OCI-LY1 (cell line): ENCODE data around the gene OCRL.

Source experiments
- H2AFZ ChIP-seq: fragments of 200-600 bp; sonication (generic), shearing (Covaris generic); 2 replicates; pipeline ENCODE4 v1.6.0; 2014; ENCODE audit warnings: antibody characterized with exemption, mild to moderate bottlenecking, low read length
- H3F3A ChIP-seq: fragments of 200-600 bp; sonication (generic), shearing (Covaris generic); 2 replicates; pipeline ENCODE4 v1.6.0; 2014; ENCODE audit warnings: mild to moderate bottlenecking, antibody characterized with exemption, low read length, moderate library complexity; ENCODE audit not compliant: insufficient read depth
- H3K27ac ChIP-seq: fragments of 200-600 bp; sonication (generic); 2 replicates; pipeline ENCODE4 v1.5.1; 2014; ENCODE audit warnings: low read length, mixed run types, mild to moderate bottlenecking, low read depth; ENCODE audit not compliant: poor library complexity, severe bottlenecking
- H3K27me3 ChIP-seq: fragments of 200-600 bp; sonication (generic); 2 replicates; pipeline ENCODE4 v1.6.0; 2014; ENCODE audit warnings: antibody characterized with exemption, mild to moderate bottlenecking, low read length, moderate library complexity; ENCODE audit not compliant: insufficient read depth
- H3K36me3 ChIP-seq: fragments of 200-600 bp; sonication (generic); 2 replicates; pipeline ENCODE4 v1.6.1; 2014; ENCODE audit warnings: mild to moderate bottlenecking, antibody characterized with exemption, low read length, moderate library complexity, mixed read lengths; ENCODE audit not compliant: insufficient read depth
- H3K4me1 ChIP-seq: fragments of 200-600 bp; sonication (generic); 2 replicates; pipeline ENCODE4 v1.5.1; 2014; ENCODE audit warnings: mild to moderate bottlenecking, low read length, moderate library complexity; ENCODE audit not compliant: insufficient read depth, severe bottlenecking
- H3K4me2 ChIP-seq: fragments of 200-600 bp; sonication (generic), shearing (Covaris generic); 2 replicates; pipeline ENCODE4 v1.6.1; 2014; ENCODE audit warnings: low read length
- H3K4me3 ChIP-seq: fragments of 200-600 bp; sonication (generic); 2 replicates; pipeline ENCODE4 v1.5.1; 2014; ENCODE audit warnings: low read length, low read depth, mild to moderate bottlenecking, mixed read lengths; ENCODE audit not compliant: poor library complexity, severe bottlenecking
- H3K79me2 ChIP-seq: fragments of 200-600 bp; shearing (Covaris generic); 2 replicates; pipeline ENCODE4 v1.6.1; 2016; ENCODE audit warnings: mixed run types, low read length, mixed read lengths; ENCODE audit not compliant: insufficient read depth
- H3K9ac ChIP-seq: fragments of 200-600 bp; sonication (generic), shearing (Covaris generic); 2 replicates; pipeline ENCODE4 v1.6.1; 2014; ENCODE audit warnings: mild to moderate bottlenecking, low read length, mixed read lengths
- H3K9me2 ChIP-seq: fragments of 200-600 bp; sonication (generic), shearing (Covaris generic); 2 replicates; pipeline ENCODE4 v1.6.1; 2014; ENCODE audit warnings: low read depth, mild to moderate bottlenecking, low read length, mixed read lengths
- H3K9me3 ChIP-seq: fragments of 200-600 bp; shearing (Covaris generic); 2 replicates; pipeline ENCODE4 v1.6.1; 2014; ENCODE audit warnings: low read length, mixed read lengths
- H4K20me1 ChIP-seq: fragments of 200-600 bp; sonication (generic), shearing (Covaris generic); 2 replicates; pipeline ENCODE4 v1.6.0; 2016; ENCODE audit warnings: mild to moderate bottlenecking, low read length; ENCODE audit not compliant: insufficient read depth
- CTCF ChIP-seq: fragments of 200-600 bp; sonication (generic), shearing (Covaris generic); IDR thresholded peaks from 2 replicates; pipeline ENCODE4 v1.5.1; 2017; ENCODE audit warnings: mild to moderate bottlenecking, antibody characterized with exemption, low read length, moderate library complexity, mixed read lengths
- EZH2 ChIP-seq: fragments of 200-600 bp; sonication (generic), shearing (Covaris generic); IDR thresholded peaks from 2 replicates; pipeline ENCODE4 v1.8.0; 2017; ENCODE audit warnings: borderline replicate concordance, mixed run types, mild to moderate bottlenecking, antibody characterized with exemption, low read length, moderate library complexity, mixed read lengths

Gene OCRL

GRCh38 chrX:129522184-129523078 is 17.6 kb upstream of the OCRL start:
- H4K20me1 ChIP-seq = no peaks in the 10 kb centered on the region
- TF ChIP-seq EZH2 (no peak), CTCF (no peak)
- no peak overlapping the region for H3K9ac ChIP-seq
- no peak overlapping the region for H3K4me3 ChIP-seq
- H3K79me2 ChIP-seq = no peaks in the 10 kb centered on the region
- H3K27me3 ChIP-seq = no peaks in the 10 kb centered on the region
- H3F3A ChIP-seq = no peaks in the 10 kb centered on the region
- H3K9me3 ChIP-seq = no peaks in the 10 kb centered on the region
- no peak overlapping the region for H3K27ac ChIP-seq
- H2AFZ ChIP-seq = no peak overlapping the region
- no peaks in the 10 kb centered on the region for H3K4me1 ChIP-seq
- no peak overlapping the region for H3K4me2 ChIP-seq
- H3K36me3 ChIP-seq = no peaks in the 10 kb centered on the region
- H3K9me2 ChIP-seq = no peaks in the 10 kb centered on the region

- Histone ChIP-seq H3K4me3 (no peak within 1 kb of the TSS), H3K9me2 (no peaks in the 10 kb centered on the region), H3K4me1 (no peaks in the 10 kb centered on the region), H3K9me3 (no peaks in the 10 kb centered on the region), H2AFZ (no peak within 1 kb of the TSS), H3K27me3 (no peaks in the 10 kb centered on the region), H3F3A (no peaks in the 10 kb centered on the region), H3K4me2 (no peak within 1 kb of the TSS), H3K27ac (no peak within 1 kb of the TSS), H4K20me1 (no peaks in the 10 kb centered on the region), H3K36me3 (no peaks in the 10 kb centered on the region), H3K79me2 (no peaks in the 10 kb centered on the region), H3K9ac (no peak within 1 kb of the TSS)
- TF ChIP-seq CTCF = no peak
- TF ChIP-seq EZH2 = no peak
These were observed 16.8 kb upstream of the OCRL start, which contains the start of gene SMARCA1 for GRCh38 chrX:129523079-129523911. Gene SMARCA1 (minus strand): TSS chrX:129523490. CDS start chrX:129523370, 120 bp downstream.

- Histone ChIP-seq H3K4me2 (no peak overlapping the region), H3K79me2 (no peaks in the 10 kb centered on the region), H3K9me2 (no peaks in the 10 kb centered on the region), H3K27ac (no peak overlapping the region), H4K20me1 (no peaks in the 10 kb centered on the region), H3K4me1 (no peaks in the 10 kb centered on the region), H3K4me3 (no peak overlapping the region), H3K36me3 (no peaks in the 10 kb centered on the region), H3K9me3 (no peaks in the 10 kb centered on the region), H3K9ac (no peak overlapping the region), H2AFZ (no peak overlapping the region), H3K27me3 (no peaks in the 10 kb centered on the region), H3F3A (no peaks in the 10 kb centered on the region)
- TF ChIP-seq EZH2 (no peak), CTCF (no peak)
These were observed 15.7 kb upstream of the OCRL start for GRCh38 chrX:129524250-129524850.
